GM18873 (cell line): ENCODE measurements around the gene CCL5.

Experiments used
- ATAC-seq: cut with Tn5 transposase; IDR thresholded peaks from one replicate; pipeline ENCODE4 v1.9.1; 2021; ENCODE audit warnings: mild to moderate bottlenecking, moderate library complexity, moderate number of reproducible peaks; ENCODE audit not compliant: unreplicated experiment, low FRiP score

The CCL5 gene

GRCh38 chr17:35879773-35880654 lies at the start of gene CCL5:
Gene CCL5, minus strand, starts transcription at chr17:35880360.
- ATAC-seq = peak; percentile 89

GRCh38 chr17:35927714-35928113 lies 47.6 kb upstream of the CCL5 start:
- ATAC-seq = no peak

DNA sequence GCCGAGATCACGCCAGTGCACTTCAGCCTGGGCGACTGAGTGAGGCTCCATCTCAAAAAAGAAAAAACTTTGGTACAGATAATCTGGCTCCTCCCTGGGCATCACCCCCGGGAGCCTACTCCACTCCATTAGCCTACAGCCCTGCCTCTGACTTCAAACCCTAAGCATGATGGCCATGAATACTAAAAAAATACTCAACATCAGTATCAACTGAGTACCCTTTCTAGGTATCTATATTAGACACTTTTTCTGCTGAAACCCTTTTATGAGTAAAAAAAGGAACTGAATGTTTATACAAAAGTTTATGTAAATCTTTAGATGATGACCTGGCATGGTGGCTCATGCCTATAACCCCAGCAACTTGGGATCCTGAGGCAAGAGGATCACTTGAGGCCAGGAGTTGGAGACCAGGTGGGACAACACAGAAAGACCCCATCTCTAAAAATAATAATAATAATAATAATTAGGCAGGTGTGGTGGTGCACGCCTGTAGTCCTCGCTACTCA lies 43.5 kb upstream of the CCL5 start:
- no peak for ATAC-seq

DNA sequence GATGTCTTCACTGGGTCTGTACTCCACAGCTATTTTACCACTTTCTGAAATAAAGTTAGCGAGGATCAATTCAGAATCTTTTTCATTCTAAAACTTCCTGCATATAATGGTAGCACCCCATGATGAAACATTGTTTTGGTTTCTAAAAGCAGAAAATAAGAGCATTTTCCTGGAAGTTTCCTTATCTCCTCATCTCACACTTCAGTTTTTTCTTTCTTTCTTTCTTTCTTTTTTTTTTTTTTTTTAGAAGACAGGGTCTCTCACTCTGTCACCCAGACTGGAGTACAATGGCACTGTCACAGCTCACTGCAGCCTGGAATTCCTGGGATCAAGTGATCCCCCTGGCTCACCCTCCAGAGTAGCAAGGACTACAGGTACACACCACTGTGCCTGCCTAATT lies 40.1 kb upstream of the CCL5 start:
- ATAC-seq = no peak

- no peak for ATAC-seq
These were observed 38.5 kb upstream of the CCL5 start for GRCh38 chr17:35918665-35919064.

- ATAC-seq = no peak
These were observed 37.5 kb upstream of the CCL5 start for GRCh38 chr17:35917519-35918213.

DNA sequence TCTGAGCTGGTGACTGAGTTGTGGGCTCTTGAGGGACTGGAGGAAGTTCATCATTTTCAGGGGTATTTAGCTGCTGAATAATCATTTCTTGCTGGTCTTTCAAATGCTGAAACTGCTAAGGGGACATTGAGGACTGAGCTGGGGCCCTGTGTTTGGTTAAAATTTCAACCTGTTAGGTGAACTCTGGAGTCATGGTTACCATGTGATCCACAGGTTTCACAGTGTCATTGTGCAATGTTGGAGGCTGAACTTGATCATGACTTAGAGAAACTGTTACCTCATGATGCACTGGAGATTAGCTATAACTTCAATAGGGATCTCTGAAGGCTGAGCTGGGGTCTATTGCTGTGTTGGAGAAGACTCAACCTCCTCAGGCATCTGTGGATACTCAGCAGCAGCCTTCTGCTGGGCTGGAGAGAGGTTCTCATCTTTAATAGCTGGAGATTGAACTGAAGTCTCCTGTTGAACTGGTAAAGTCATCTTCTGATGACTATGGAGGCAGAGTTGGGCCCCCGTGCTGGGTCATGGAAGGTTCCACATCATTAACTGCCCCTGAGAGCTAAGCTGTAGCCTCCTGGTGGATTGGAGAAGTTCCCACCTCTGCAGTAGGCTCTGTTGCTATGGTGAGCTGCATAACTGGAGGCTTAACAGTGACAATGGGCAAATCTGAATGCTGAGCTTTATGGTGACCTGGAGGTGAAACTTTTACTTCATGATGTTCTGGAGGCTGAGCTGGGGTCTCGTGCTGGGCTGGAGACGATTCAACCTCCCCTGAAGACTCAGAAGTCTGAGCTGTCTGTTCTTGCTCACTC lies 35.2 kb upstream of the CCL5 start:
- no peak for ATAC-seq

DNA sequence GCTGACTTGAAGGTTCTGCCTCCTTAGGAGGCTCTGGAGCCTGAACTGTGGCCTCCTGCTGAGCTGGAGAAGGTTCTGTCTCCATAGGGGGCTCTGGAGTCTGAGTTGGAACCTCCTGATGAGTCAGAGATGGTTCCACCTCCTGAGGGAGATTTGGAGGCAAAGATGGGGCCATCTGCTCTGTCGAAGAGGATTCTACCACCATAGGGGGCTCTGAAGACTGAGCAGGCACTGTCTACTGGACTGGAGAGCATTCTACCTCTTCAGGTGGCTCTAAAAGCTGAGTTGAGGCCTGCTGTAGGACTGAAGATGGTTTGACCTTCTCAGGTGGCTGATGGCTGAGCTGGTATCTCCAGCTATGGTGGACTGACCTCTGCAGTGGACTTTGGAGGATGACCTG lies 34.2 kb upstream of the CCL5 start:
- ATAC-seq = no peak

DNA sequence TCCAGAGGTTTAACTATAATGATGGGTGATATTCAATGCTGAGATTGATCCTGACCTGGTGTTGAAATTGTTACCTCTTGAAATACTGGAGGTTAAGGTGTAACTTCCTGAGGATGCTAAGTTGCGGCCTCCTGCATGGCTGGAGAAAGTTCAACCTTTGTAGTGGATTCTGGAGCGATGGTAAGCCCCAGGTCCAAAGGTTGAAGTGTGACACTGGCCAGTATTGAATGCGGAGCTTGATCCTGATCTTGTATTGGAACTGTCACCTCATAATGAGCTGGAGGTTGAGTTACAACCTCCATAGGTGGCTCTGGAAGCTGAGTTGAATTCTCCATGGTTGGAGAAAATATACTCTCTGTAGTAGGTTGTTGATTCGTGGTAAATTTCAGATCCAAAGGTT lies 33.4 kb upstream of the CCL5 start:
- ATAC-seq = no peak

GRCh38 chr17:35912942-35913341 lies 32.8 kb upstream of the CCL5 start:
- ATAC-seq = no peak

DNA sequence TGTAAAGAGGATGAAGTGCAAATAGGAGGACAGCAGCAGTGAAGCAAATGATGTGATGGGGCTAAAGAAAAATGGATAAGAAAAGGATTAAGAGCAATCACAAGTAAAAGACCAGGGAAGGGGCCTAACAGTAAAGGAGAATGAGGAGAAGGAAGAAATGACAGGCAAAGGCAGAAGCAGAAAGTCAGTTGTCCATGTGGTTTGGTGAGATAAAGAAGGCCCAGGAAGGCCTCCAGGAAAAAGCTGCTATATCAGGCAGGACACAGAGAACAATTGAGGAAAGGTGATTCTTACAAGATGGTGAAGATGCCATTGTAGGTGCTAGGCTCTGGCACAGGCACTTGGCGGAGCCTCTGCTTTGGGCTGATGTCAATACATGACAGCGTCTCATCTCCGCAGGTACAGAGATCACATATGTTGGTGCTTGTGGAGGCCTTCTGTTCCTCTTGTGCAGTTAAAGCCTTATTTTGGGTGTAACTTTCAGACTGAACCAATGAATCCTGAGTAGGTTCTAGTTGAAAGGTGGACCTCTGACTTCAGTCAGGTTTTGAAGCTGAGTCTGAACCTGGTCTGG lies 32.3 kb upstream of the CCL5 start:
- no peak for ATAC-seq

DNA sequence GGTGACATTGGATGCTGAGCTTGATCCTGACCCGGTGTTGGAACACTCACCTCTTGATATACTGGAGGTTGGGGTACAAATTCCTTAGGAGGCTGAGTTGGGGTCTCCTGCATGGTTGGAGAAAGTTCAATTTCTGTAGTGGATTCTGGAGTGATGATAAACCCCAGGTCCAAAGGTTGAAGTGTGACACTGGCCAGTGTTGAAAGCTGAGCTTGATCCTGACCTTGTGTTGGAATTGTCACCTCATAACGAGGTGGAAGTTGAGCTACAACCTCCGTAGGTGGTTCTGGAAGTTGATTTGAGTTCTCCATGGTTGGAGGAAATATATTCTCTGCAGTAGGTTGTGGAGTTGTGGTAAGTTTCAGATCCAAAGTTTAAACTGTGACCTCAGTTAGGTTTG lies 29.2 kb upstream of the CCL5 start:
- no peak for ATAC-seq

GRCh38 chr17:35907691-35908090 lies 27.5 kb upstream of the CCL5 start:
- no peak for ATAC-seq

GRCh38 chr17:35906926-35907637 lies 26.9 kb upstream of the CCL5 start:
- ATAC-seq = no peak

GRCh38 chr17:35906191-35906925 lies 26.2 kb upstream of the CCL5 start:
- ATAC-seq = no peak

GRCh38 chr17:35903451-35903850 lies 23.3 kb upstream of the CCL5 start:
- no peak for ATAC-seq

- no peak for ATAC-seq
These were observed 21.5 kb upstream of the CCL5 start for GRCh38 chr17:35901631-35902175.

GRCh38 chr17:35900708-35901480 lies 20.7 kb upstream of the CCL5 start:
- ATAC-seq = no peak
